ENCODE measurements around the gene GPC3.
A peak's percentile ranks its signal among the peaks of the same experiment; 100 is the strongest.
"Not testable (repeated sequence)": the region's sequence is repeated elsewhere in the genome, so short reads cannot be mapped to it uniquely, and the experiment has no call there.

The GPC3 gene

GRCh38 chrX:133985164-133985966 is at the start of gene GPC3:
Gene GPC3, minus strand, starts transcription at chrX:133985594.
- DNase-seq (ENCODE audit: low read depth, low spot score): no peak

GRCh38 chrX:134032441-134032840 is 47.0 kb upstream of the GPC3 start:
- DNase-seq (ENCODE audit: low read depth, low spot score): no peak

DNA sequence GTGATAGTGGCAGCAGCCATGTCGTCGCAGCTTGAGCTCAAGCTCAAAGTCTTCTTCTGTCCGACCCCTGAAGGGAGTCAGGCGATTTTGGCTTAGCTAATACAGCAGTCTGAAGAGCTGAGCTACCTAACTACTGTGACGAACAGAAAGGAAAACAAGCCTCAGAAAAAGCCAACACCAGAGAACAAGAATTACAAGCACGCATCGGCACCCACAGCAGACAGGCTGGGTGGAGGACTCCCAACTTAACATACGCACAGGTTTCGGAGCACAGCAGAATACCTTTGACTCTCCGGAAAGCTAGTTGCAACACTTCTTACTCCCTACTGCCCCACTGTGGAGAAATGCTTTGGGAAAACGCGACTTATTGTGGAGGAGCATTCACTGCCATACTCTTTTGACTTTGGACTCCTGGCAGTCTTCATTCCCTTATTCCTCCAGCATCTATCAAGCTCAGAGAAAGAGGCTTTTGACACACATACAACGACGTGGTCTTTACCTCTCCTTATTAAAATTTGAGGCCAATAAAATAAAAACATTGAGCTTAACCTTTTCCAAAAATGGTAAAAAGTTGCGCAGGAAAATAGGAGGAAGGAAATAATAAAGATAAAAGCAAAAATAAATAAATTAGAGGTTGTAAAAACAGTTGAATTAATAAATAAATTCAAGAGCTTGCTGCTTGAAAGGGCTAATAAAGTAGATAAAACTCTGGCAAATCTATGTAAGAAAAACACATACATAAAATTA is 41.3 kb upstream of the GPC3 start:
- DNase-seq (ENCODE audit: low read depth, low spot score): peak; percentile 52

GRCh38 chrX:134025986-134026545 is 40.7 kb upstream of the GPC3 start:
- no peak for DNase-seq (ENCODE audit: low read depth, low spot score)

- no peak for DNase-seq (ENCODE audit: low read depth, low spot score)
Observed at GRCh38 chrX:134024686-134025377, 39.4 kb upstream of the GPC3 start.

GRCh38 chrX:134023851-134024281 is 38.5 kb upstream of the GPC3 start:
- DNase-seq (ENCODE audit: low read depth, low spot score): no peak

GRCh38 chrX:134020910-134021309 is 35.5 kb upstream of the GPC3 start:
- DNase-seq (ENCODE audit: low read depth, low spot score): no peak

DNA sequence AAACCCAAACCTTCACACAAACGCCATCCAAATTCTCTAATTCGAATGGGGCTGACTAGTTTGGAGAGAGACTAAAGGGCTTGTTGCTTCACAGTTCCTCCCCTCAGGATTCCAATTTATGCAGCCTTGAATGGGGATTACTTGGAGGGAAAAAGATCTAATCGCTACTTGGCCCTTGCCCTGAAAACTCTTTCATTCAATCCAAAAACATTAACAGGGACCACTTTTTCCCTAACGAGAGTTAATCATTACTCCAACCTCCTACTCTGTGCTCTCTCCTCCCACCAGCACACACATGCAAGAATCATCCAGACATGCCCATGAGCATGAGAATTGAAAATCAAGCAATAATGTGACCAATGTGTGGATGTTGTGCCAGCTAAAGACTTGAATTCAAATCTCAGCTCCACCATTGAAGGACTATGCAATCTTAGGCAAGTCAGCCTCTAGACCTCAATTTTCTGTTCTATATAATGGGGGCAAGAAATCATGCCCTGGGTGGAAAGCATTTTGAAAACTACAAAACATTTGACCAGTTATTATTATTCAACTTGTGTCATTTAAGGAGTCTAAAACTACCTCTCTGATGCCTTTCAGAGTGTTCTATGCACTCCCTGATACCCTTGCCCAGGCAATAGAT is 34.3 kb upstream of the GPC3 start:
- no peak for DNase-seq (ENCODE audit: low read depth, low spot score)

- not testable (repeated sequence) for DNase-seq (ENCODE audit: low read depth, low spot score)
Observed at GRCh38 chrX:134016309-134016708, 30.9 kb upstream of the GPC3 start.

- not testable (repeated sequence) for DNase-seq (ENCODE audit: low read depth, low spot score)
Observed at GRCh38 chrX:134015510-134015909, 30.1 kb upstream of the GPC3 start.

DNA sequence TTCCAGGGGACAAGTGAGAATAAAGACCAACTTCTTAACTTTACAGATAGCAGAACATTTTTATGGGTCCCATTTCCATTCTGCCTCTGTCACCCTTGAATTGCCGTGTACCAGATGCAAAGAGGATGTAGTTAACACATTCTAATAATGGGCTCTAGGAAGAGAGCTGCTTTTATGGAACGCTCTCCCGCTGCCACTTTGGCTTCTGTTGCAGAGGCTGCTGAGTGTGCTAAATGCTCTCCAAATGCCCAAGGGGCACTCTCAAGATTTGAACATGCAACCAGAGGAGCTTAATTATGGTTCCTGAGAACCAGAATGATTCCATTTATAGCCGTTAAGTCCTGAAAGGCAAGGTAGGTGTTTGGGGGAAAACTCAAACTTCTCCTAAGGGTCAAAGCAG is 28.1 kb upstream of the GPC3 start:
- no peak for DNase-seq (ENCODE audit: low read depth, low spot score)

- no peak for DNase-seq (ENCODE audit: low read depth, low spot score)
Observed at GRCh38 chrX:134013092-134013497, 27.7 kb upstream of the GPC3 start.

GRCh38 chrX:134010690-134011089 is 25.3 kb upstream of the GPC3 start:
- no peak for DNase-seq (ENCODE audit: low read depth, low spot score)

DNA sequence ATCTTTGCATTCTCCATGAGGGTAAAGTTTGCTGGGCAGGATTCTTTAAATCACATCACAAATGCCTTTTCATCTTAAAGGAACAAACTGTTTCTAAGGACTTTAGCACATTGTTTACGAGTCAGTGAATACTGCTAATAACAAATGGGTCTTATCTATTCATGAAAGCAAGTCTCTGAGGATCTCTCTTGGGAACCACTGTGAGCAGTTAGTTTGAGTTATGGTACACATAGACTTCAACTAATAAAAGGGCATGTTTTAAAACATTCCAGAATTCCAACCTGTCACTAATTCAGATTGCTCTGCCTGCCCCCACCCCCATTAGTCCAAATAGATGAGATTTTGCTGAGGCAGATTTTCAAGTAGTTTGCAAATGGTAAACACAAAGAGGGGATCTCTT is 22.3 kb upstream of the GPC3 start:
- DNase-seq (ENCODE audit: low read depth, low spot score): no peak

- no peak for DNase-seq (ENCODE audit: low read depth, low spot score)
Observed at GRCh38 chrX:134006484-134007161, 21.2 kb upstream of the GPC3 start.

DNA sequence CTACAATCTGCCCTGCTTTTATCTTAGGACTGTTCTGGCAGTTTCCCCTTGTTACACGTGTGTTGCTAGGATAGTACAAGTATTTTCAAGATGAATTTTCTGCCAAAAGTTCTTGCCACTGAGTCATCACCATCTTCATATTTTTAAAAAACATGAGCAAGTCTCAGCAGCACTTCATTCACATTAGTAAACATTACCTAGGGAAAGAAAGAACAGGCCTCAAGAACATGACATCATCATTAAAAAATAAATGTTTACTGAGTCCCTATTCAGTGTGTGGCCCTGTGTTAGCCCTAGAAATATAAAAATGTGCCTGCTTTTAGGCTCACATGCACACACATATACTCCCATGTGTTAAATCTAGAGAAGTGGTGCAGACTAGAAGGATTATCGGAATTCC is 18.7 kb upstream of the GPC3 start:
- DNase-seq (ENCODE audit: low read depth, low spot score): no peak

DNA sequence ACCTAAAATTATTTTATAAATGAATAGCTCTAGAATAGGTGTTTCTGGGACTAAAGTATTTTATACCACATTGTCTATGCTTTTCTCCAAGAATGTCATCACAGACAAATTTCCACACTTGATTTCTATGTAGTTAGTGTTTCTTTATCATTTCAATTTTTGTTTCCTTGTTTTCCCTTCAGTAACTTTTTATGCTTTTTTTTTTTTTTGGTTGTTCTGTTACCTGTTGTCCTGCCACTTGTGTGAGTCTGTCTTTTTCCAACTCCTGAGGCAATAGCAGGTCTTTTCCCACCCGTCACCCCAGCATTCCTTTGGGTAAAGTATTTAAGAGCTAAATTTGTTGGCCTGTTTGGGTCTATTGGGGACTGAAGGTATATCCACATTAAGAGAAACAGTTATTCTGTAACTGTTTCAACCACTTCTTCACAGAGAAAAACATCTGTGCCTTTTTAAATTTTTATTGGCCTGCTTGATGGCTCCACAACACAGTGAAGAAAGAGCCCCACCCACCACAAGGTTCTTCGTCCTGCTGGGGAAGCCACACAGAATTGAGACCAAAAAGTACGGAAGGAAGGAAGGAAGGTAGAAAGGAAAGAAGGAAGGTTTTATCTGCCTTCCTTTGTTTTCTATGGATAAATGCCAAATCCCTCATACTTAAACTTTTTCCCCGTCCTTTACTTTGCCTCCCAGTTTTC is 17.7 kb upstream of the GPC3 start:
- DNase-seq (ENCODE audit: low read depth, low spot score): no peak

DNA sequence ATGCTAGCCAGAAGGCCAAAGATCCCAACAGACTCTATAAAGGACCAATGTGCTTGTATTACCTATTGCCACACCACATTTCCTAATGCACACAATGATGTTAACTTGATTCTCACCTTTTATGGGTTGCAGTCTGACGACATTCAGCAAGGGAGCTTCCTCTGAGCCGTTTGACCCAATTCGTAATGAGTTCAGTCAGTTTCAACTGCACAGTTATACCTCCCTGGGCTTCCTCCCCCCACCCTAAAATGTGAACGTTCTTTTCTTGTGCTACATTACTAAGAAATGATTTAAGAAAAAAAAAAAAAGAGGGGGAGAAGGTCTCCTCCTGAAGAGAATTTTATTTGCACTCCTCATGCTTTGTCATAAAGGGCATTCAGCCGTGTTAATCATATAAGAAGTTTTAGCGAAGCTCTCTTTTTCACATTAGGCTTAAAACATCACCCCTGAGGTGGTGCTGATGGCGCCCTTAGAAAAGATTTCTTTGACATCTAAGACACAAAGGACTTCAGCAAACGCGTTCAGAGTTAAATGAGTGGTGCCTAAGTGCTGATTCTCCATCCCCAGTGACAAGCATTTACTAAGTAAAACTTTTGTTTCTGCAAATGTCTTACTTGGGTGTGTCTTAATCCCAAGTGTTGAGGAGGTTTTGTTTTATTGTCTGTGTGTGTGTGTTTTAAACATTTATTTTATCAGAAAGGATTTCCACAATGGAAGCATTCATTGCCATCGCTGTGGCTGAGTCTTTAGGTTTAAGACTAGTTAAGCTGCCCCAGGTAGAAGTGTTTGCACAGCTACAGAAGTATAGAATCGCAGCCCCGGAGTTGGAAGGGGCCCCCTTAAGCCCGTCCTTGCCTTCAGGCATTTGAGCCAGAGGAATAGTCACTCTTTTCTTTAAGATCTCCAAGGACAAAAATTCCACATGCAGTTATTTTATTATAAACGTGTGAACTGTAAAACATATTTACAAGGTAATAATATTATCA is 15.2 kb upstream of the GPC3 start:
- DNase-seq (ENCODE audit: low read depth, low spot score): no peak

GRCh38 chrX:133999031-133999705 is 13.8 kb upstream of the GPC3 start:
- no peak for DNase-seq (ENCODE audit: low read depth, low spot score)

Measured in iPS DF 19.7 (cell line).